Glutamatergic neuron (in vitro differentiated cells): ENCODE measurements around the gene NR1D1. TPM values are rescaled to one million over a fixed set of nuclear protein-coding genes. Genes with fewer than 3 reads are reported as not detected.
A peak's percentile ranks its signal among the peaks of the same experiment; 100 is the strongest.

ENCODE experiments used
- DNase-seq: peaks from one replicate; pipeline ENCODE4 v3.0.0; 2022
- H3K27ac Mint-ChIP-seq: one replicate; pipeline ENCODE4 v1.8.0; 2020; ENCODE audit warnings: mild to moderate bottlenecking, mixed read lengths, inconsistent platforms; ENCODE audit not compliant: unreplicated experiment
- H3K27me3 Mint-ChIP-seq: one replicate; pipeline ENCODE4 v1.8.0; 2020; ENCODE audit warnings: mild to moderate bottlenecking, moderate library complexity, mixed read lengths, inconsistent platforms; ENCODE audit not compliant: unreplicated experiment
- H3K36me3 Mint-ChIP-seq: one replicate; pipeline ENCODE4 v1.8.0; 2020; ENCODE audit warnings: mild to moderate bottlenecking, mixed read lengths, inconsistent platforms; ENCODE audit not compliant: unreplicated experiment
- H3K4me1 Mint-ChIP-seq: one replicate; pipeline ENCODE4 v1.8.0; 2020; ENCODE audit warnings: mild to moderate bottlenecking, low read depth, mixed read lengths, inconsistent platforms; ENCODE audit not compliant: unreplicated experiment
- H3K4me3 Mint-ChIP-seq: one replicate; pipeline ENCODE4 v1.8.0; 2020; ENCODE audit warnings: mild to moderate bottlenecking, mixed read lengths, inconsistent platforms; ENCODE audit not compliant: unreplicated experiment
- H3K9me3 Mint-ChIP-seq: one replicate; pipeline ENCODE4 v1.8.0; 2020; ENCODE audit warnings: mild to moderate bottlenecking, moderate library complexity, mixed read lengths, inconsistent platforms; ENCODE audit not compliant: unreplicated experiment
- total RNA-seq: library from RNA; stranded (reverse); fragmentation: NEBNext Ultra II Directional; extraction: Animal tissue kit (Norgen Biotek cat#: 25700); gene quantifications from one replicate; pipeline ENCODE4 v1.2.1, GENCODE V29; 2021; ENCODE audit not compliant: unreplicated experiment
- TF ChIP-seq, protein P1 (sequence below): fragments of 200-600 bp; sonication (generic); IDR thresholded peaks from one replicate; pipeline ENCODE4 v1.5.0; 2021; ENCODE audit not compliant: partially characterized antibody, unreplicated experiment

Gene NR1D1
- total RNA-seq, 1 donor from 2014 or later, result 1.3 TPM

GRCh38 chr17:40068584-40068916, 31.8 kb downstream of the NR1D1 start:
- TF ChIP-seq, protein P1, sequence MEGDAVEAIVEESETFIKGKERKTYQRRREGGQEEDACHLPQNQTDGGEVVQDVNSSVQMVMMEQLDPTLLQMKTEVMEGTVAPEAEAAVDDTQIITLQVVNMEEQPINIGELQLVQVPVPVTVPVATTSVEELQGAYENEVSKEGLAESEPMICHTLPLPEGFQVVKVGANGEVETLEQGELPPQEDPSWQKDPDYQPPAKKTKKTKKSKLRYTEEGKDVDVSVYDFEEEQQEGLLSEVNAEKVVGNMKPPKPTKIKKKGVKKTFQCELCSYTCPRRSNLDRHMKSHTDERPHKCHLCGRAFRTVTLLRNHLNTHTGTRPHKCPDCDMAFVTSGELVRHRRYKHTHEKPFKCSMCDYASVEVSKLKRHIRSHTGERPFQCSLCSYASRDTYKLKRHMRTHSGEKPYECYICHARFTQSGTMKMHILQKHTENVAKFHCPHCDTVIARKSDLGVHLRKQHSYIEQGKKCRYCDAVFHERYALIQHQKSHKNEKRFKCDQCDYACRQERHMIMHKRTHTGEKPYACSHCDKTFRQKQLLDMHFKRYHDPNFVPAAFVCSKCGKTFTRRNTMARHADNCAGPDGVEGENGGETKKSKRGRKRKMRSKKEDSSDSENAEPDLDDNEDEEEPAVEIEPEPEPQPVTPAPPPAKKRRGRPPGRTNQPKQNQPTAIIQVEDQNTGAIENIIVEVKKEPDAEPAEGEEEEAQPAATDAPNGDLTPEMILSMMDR, result no peak
- DNase-seq, result no peak
- H3K9me3 Mint-ChIP-seq, result peaks cover 5% of the 10 kb centered on the region
- H3K4me3 Mint-ChIP-seq, result no peak overlapping the region
- peaks cover 22% of the 10 kb centered on the region for H3K4me1 Mint-ChIP-seq
- peaks cover 9% of the 10 kb centered on the region for H3K27me3 Mint-ChIP-seq
- H3K27ac Mint-ChIP-seq, result no peak overlapping the region
- H3K36me3 Mint-ChIP-seq, result no peaks in the 10 kb centered on the region

DNA sequence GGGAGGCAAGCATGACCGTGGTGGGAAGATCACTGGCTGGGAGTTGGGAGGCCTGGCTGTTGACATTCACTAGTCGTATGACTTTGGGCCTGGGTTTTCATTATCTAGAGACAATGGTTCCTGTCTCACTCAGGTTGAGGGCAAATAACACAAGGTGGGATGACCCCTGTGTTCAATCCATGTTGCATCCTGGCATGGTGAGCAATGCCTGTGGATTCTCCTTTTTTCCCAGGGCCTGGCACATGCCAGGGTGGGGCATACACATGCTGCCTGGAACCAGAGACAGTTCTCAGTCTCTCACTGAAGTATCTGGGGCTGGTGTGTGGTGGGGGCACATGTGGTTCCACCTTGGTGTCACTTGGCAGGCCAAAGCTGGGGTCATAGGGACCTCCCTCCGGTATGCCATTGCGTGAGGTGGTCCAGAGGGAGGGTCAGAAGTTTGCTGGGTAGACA, 32.2 kb downstream of the NR1D1 start:
- H3K4me3 Mint-ChIP-seq, result no peak overlapping the region
- peaks cover 10% of the 10 kb centered on the region for H3K27me3 Mint-ChIP-seq
- H3K27ac Mint-ChIP-seq, result no peak overlapping the region
- peaks cover 23% of the 10 kb centered on the region for H3K4me1 Mint-ChIP-seq
- no peak for DNase-seq
- TF ChIP-seq, protein P1, result no peak
- H3K36me3 Mint-ChIP-seq, result no peaks in the 10 kb centered on the region
- peaks cover 6% of the 10 kb centered on the region for H3K9me3 Mint-ChIP-seq

GRCh38 chr17:40067710-40068109, 32.7 kb downstream of the NR1D1 start:
- TF ChIP-seq, protein P1, result no peak
- H3K36me3 Mint-ChIP-seq, result no peaks in the 10 kb centered on the region
- no peak overlapping the region for H3K4me3 Mint-ChIP-seq
- H3K27ac Mint-ChIP-seq, result no peak overlapping the region
- H3K4me1 Mint-ChIP-seq, result peaks cover 23% of the 10 kb centered on the region
- H3K27me3 Mint-ChIP-seq, result peaks cover 10% of the 10 kb centered on the region
- DNase-seq, result no peak
- H3K9me3 Mint-ChIP-seq, result peaks cover 6% of the 10 kb centered on the region

DNA sequence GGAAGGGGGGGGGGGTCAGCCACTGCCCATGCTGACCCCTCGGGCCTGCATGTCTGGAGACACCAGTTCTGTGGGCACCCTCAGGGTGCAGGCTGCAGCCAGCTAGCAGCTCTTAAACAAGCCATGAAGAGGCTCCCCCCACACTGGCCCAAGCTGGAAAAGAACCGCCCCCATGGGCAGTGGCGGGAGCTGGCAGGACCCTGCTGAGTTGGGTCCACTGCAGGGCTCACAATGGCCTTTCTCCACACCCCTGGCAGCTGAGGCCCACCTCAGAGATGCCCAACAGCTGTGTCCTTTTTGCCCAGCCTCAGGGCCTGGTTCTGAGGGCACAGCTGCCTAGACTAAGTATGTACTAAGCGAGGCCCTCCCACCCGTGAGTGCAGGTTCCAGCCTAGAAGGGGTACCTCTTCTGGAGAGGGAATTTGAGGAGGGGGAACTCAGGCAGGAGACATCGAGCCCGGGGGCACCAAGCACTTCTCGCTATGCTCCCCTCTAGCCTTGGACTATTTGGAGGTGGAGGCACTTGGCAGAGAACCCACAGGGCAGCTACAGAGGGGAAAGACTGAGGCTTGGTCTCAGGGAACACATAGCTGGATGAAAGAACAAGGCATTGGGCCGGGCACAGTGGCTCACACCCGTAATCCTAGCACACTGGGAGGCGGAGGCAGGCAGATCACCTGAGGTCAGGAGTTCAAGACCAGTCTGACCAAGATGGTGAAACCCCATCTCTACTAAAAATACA, 34.4 kb downstream of the NR1D1 start:
- H3K27ac Mint-ChIP-seq, result no peak overlapping the region
- no peak overlapping the region for H3K4me3 Mint-ChIP-seq
- no peak for DNase-seq
- H3K36me3 Mint-ChIP-seq, result no peaks in the 10 kb centered on the region
- H3K27me3 Mint-ChIP-seq, result peaks cover 16% of the 10 kb centered on the region
- TF ChIP-seq, protein P1, result no peak
- H3K4me1 Mint-ChIP-seq, result peaks cover 33% of the 10 kb centered on the region
- H3K9me3 Mint-ChIP-seq, result peaks cover 6% of the 10 kb centered on the region

- no peak for DNase-seq
Observed at GRCh38 chr17:40064971-40065768, 35.2 kb downstream of the NR1D1 start.

More at GRCh38 chr17:40064971-40065768, 35.2 kb downstream of the NR1D1 start:
- TF ChIP-seq, protein P1, result no peak
- H3K27ac Mint-ChIP-seq, result no peak overlapping the region
- peaks cover 16% of the 10 kb centered on the region for H3K27me3 Mint-ChIP-seq
- peaks cover 6% of the 10 kb centered on the region for H3K9me3 Mint-ChIP-seq
- peak overlapping the region; percentile 96 for H3K4me3 Mint-ChIP-seq
- no peaks in the 10 kb centered on the region for H3K36me3 Mint-ChIP-seq
- peaks cover 33% of the 10 kb centered on the region for H3K4me1 Mint-ChIP-seq
